ENCODE measurements around the gene FAM221B. TPM values are rescaled to one million over a fixed set of nuclear protein-coding genes. Genes with fewer than 3 reads are reported as not detected.

FAM221B gene
- polyA plus RNA-seq (ENCODE audit: insufficient read length), result 0.35 TPM

DNA sequence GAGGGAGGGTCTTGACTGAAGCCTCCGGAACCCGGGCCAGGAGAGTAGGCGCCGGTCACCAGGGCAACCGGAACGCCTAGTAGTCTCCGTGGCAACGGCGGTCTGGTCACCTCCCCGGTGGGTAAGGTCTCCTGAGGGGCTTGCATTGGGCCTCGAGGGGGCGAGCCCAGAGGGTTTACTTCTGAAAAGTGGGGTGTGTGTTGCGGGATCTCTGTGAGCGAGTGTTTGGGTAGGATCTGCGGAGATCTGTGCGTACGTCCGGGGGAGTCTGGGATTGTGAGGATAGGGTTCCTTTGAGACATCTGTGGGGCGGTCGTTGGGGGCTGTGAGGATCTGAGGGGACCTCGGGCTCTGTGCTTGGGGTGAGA lies at the start of gene FAM221B:
Gene FAM221B, minus strand, starts transcription at position 17 of the 368 bp plus-strand sequence. CDS start 2,571 bp downstream, outside the sequence.
- no peak for DNase-seq

GRCh38 chr9:35872505-35872904 lies 44.0 kb upstream of the FAM221B start:
- DNase-seq, result no peak

- DNase-seq, result no peak
Observed at GRCh38 chr9:35871545-35871944, 43.0 kb upstream of the FAM221B start.

- DNase-seq, result no peak
Observed at GRCh38 chr9:35870351-35870923, 41.9 kb upstream of the FAM221B start, which contains the start of gene OR13J1. Gene OR13J1, minus strand, starts transcription at chr9:35870401. Its CDS starts 0 bp downstream, at chr9:35870401.

- DNase-seq, result no peak
Observed at GRCh38 chr9:35869621-35870216, 41.2 kb upstream of the FAM221B start.

GRCh38 chr9:35868933-35869332 lies 40.4 kb upstream of the FAM221B start:
- no peak for DNase-seq

DNA sequence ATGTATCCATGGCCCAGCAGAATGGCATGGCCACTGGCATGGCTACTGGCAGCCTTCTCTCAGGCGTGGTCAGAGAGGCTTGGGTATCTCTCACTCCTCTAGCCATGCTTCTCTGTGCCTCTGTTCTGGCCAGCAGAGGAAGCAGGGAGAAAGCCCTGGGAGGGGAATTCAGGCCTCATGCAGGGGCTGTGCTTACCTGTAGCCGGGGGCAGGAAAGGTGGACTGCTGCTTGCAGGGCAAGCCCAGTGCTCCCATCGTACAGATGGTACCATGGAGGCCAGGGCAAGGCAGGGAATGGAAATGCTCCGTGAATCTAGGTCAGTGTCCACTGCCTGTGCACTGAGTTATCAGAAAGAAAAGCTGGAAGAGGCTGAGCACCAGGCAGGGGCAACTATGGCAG lies 39.0 kb upstream of the FAM221B start:
- no peak for DNase-seq

GRCh38 chr9:35864695-35865255 lies 36.2 kb upstream of the FAM221B start:
- no peak for DNase-seq

DNA sequence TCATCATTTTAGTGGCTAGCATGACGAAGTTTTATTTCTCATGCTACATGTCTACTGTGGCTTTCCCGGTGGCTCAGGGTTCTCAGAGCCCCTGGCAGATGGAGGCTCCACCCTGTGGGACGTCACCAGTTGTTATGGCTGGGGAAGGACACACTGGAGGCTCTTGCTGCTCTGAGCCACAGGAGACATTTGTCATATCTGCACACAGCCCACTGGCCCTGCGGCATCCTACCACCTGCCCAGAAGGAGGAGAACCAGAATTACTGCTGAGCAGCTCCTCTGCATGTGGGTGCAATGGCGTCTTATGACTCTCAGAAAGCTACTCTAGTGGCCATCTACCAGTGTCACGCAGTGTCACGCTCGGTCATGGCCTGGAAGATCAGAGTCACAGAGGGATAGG lies 35.1 kb upstream of the FAM221B start:
- no peak for DNase-seq

- DNase-seq, result no peak
Observed at GRCh38 chr9:35862328-35862727, 33.8 kb upstream of the FAM221B start.

- no peak for DNase-seq
Observed at GRCh38 chr9:35861161-35861897, 32.8 kb upstream of the FAM221B start.

GRCh38 chr9:35859990-35860339 lies 31.4 kb upstream of the FAM221B start:
- DNase-seq, result no peak

- DNase-seq, result no peak
Observed at GRCh38 chr9:35859310-35859989, 30.9 kb upstream of the FAM221B start.

- no peak for DNase-seq
Observed at GRCh38 chr9:35858458-35858857, 29.9 kb upstream of the FAM221B start.

- no peak for DNase-seq
Observed at GRCh38 chr9:35856882-35857281, 28.4 kb upstream of the FAM221B start.

DNA sequence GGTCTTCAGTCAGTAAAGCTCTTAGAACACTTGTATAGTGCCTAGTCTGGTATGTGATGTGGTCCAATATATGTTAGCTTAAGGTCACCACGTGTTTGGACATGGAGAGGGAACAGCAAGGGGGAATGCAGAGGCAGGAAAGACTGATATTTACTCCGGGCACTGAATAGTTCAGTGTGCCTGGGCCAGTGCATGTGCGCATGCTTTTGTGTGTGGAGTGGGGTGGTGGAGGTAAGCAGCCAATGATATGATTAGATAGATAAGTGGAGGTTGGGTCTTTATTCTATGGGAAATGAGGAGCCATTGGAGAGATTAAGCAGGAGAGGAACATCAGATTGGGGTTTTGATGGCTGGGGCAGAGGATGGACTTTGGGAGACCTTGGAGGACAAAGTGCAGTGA lies 27.7 kb upstream of the FAM221B start:
- DNase-seq, result no peak

DNA sequence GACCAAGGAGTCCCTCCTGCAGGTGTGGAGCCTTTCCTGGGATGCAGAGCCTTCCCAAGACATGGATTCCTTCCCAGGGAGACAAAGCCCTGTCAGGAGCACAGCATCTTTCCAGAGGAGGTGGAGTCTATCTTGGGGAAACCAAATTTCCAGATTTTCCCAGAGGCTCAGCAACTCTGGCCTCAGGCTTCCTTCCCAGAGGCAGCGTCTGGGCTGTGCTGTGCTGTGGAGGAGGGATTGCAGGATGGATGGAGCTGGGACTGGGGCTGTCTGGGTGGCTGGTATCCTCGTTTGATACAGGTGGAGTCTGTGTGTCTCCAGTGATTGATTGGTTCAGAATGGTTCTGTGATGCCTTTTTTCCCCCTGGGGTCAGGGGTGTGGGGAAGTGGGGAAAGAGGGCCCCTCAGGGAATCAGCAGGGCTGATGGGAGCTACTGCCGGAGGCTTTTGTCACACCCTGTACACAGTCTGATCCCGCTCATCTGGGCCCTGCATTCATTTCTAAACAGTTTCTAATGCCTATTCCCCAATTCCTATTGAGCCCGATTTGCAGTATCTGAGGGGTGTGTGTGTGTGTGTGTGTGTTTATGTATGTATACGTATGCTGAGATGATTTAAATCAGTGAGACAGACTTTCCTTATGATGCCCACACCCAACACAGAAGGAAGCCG lies 25.7 kb upstream of the FAM221B start:
- no peak for DNase-seq

DNA sequence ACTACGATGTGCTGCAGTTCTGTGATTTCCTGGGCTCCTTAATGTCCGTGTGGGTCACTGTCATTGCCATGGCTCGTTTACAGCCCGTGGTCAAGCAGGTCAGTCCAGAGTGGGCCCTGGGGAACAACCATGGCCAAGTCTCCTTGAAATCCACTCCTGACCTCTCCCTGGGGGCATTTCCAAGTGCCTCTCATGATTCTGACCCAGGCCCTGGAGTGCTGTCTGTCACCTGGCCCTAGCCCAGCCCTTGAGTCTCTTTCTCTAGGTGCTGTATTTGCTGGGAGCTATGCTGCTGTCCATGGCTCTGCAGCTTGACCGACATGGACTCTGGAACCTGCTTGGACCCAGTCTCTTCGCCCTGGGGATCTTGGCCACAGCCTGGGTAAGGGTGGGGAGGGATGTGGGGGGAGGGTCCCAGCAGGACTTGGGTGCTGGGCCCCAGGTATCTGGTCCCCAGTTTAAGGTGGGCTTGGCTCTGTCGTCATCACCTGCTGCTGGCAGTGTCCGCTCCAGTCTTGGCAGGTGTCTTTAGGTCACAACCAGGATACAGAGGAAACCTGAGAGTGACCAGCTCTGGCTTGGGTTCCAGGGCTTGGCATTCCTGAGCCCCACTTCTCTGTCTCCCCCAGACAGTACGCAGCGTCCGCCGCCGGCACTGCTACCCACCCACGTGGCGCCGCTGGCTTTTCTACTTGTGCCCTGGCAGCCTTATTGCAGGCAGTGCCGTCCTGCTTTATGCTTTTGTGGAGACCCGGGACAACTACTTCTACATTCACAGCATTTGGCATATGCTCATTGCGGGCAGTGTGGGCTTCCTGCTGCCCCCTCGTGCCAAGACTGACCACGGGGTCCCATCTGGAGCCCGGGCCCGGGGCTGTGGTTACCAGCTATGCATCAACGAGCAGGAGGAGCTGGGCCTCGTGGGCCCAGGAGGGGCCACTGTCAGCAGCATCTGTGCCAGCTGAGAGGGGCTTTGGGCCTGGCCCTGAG lies 24.6 kb upstream of the FAM221B start:
- DNase-seq, result no peak

DNA sequence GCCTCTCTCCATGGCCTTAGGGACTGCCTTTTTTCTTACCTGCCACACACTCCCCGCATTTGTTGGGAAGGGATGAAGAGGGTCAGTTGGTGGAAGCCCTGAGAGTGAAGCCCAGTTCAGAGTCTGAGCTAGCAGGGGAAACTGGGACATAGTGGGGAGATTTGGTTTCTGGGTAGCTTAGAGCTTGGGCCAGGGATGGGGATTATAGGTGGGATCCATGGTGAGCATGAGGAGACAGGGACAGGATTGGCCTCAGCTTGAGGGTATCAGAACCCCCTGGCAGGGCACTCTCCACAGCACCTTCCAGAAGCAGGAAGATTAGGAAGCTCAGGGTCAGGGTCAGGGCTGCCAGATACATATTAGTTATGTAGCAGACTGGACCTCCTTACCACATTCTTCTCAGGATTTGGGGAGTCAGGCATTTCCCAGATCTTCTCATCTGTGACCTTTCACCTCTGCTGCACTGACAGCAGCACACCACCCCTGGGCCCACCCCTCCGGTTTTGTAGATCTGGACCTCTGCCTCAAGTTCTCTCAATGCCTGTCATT lies 23.8 kb upstream of the FAM221B start:
- no peak for DNase-seq

GRCh38 chr9:35847792-35848572 lies 19.4 kb upstream of the FAM221B start:
- no peak for DNase-seq
